ENCODE measurements around the gene ZSWIM5. TPM values are rescaled to one million over a fixed set of nuclear protein-coding genes. Genes with fewer than 3 reads are reported as not detected.

The ZSWIM5 gene
- total RNA-seq, 2 donors from 2014 or later: 8.8 to 12.3 TPM

- Mint-ChIP-seq H3K9me3 (no peaks in the 10 kb centered on the region), H3K27me3 (ENCODE audit: insufficient read depth) (no peaks in the 10 kb centered on the region), H3K36me3 (ENCODE audit: low read depth) (peaks cover 25% of the 10 kb centered on the region), H3K4me1 (peaks cover 4% of the 10 kb centered on the region), H3K27ac (no peak overlapping the region), H3K4me3 (no peak overlapping the region)
- Histone ChIP-seq H3K9me3 (ENCODE audit: control insufficient read depth, low read length) (no peaks in the 10 kb centered on the region), H3K9ac (ENCODE audit: extremely low read depth, low read length, poor library complexity, severe bottlenecking) (no peak overlapping the region), H3K4me1 (ENCODE audit: control insufficient read depth, insufficient read depth, low read length) (no peaks in the 10 kb centered on the region), H3K27me3 (ENCODE audit: control insufficient read depth, insufficient read depth, low read length, poor library complexity, severe bottlenecking) (no peaks in the 10 kb centered on the region), H3K27ac (ENCODE audit: low read depth, low read length) (no peak overlapping the region), H3K36me3 (ENCODE audit: control insufficient read depth, insufficient read depth, low read length) (peaks cover 56% of the 10 kb centered on the region), H3K4me3 (ENCODE audit: low read length) (no peak overlapping the region)
- WGBS, 2 experiments (ENCODE audit: insufficient coverage in 1 of 2, insufficient read length in 1 of 2): 100% methylated on average over 1 to 2 of the region's 2 CpGs
- DNase-seq: no peak
- TF ChIP-seq, protein P1, sequence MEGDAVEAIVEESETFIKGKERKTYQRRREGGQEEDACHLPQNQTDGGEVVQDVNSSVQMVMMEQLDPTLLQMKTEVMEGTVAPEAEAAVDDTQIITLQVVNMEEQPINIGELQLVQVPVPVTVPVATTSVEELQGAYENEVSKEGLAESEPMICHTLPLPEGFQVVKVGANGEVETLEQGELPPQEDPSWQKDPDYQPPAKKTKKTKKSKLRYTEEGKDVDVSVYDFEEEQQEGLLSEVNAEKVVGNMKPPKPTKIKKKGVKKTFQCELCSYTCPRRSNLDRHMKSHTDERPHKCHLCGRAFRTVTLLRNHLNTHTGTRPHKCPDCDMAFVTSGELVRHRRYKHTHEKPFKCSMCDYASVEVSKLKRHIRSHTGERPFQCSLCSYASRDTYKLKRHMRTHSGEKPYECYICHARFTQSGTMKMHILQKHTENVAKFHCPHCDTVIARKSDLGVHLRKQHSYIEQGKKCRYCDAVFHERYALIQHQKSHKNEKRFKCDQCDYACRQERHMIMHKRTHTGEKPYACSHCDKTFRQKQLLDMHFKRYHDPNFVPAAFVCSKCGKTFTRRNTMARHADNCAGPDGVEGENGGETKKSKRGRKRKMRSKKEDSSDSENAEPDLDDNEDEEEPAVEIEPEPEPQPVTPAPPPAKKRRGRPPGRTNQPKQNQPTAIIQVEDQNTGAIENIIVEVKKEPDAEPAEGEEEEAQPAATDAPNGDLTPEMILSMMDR (conservative IDR thresholded peaks at IDR 0.05): no peak
Observed at GRCh38 chr1:45051005-45051772, 155.2 kb downstream of the ZSWIM5 start.

DNA sequence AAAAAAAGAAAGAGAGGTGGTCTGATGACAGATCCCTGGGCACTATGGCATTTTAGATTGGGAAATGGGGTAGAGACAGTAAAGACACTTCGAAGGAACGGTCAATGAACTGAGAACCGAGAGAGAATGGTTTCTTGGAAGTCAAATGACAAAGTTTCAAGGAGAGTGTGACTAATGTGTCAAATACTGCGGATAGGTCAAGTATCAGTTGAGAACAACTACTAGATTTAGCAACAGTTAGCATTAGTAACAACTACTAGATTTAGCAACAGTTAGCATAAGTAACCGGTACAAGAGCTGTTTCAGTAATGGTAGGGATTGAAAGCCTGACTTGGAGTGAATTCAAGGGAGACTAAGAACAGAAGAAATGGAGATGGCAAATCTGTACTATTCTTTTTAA lies 159.4 kb downstream of the ZSWIM5 start:
- WGBS, 2 experiments (ENCODE audit: insufficient coverage in 1 of 2, insufficient read length in 1 of 2): 91 to 100% methylated on average over 5 of the region's 5 CpGs
- DNase-seq: no peak
- H3K27me3 Mint-ChIP-seq (ENCODE audit: insufficient read depth): no peaks in the 10 kb centered on the region

DNA sequence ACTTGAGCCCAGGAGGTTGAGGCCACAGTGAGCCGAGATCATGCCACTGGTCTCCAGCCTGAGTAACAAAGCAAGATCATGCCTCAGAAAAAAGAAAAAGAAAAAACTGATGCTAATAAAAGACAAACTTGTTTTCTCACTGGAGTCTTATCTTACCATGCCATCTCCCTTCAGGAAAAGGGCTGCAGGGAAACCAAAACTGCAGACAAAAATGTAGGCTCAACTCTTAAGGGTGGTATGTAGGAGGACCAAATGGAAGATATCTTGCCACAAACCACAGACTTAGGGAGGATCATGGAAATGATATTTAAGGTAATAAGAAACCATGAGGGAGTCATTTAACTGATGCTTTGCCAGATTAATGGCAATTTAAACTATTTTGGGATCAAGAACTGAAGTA lies 161.5 kb downstream of the ZSWIM5 start:
- peaks cover 5% of the 10 kb centered on the region for H3K4me1 Mint-ChIP-seq
- WGBS, 2 experiments (ENCODE audit: insufficient coverage in 1 of 2, insufficient read length in 1 of 2): 96 to 100% methylated on average over 1 of the region's 1 CpG
- H3K27me3 Mint-ChIP-seq (ENCODE audit: insufficient read depth): no peaks in the 10 kb centered on the region
- TF ChIP-seq, protein P1 (conservative IDR thresholded peaks at IDR 0.05): no peak
- DNase-seq: no peak
- H3K9me3 ChIP-seq (ENCODE audit: control insufficient read depth, low read length): peaks cover 4% of the 10 kb centered on the region
- H3K9me3 Mint-ChIP-seq: no peaks in the 10 kb centered on the region
- no peak overlapping the region for H3K27ac Mint-ChIP-seq
- H3K4me3 Mint-ChIP-seq: no peak overlapping the region
- peaks cover 60% of the 10 kb centered on the region for H3K36me3 ChIP-seq (ENCODE audit: control insufficient read depth, insufficient read depth, low read length)
- H3K9ac ChIP-seq (ENCODE audit: extremely low read depth, low read length, poor library complexity, severe bottlenecking): no peak overlapping the region
- no peaks in the 10 kb centered on the region for H3K27me3 ChIP-seq (ENCODE audit: control insufficient read depth, insufficient read depth, low read length, poor library complexity, severe bottlenecking)
- no peak overlapping the region for H3K27ac ChIP-seq (ENCODE audit: low read depth, low read length)
- H3K4me3 ChIP-seq (ENCODE audit: low read length): no peak overlapping the region
- H3K4me1 ChIP-seq (ENCODE audit: control insufficient read depth, insufficient read depth, low read length): peaks cover 8% of the 10 kb centered on the region
- H3K36me3 Mint-ChIP-seq (ENCODE audit: low read depth): peaks cover 11% of the 10 kb centered on the region

More for the DNA sequence above, 159.4 kb downstream of the ZSWIM5 start:
- Mint-ChIP-seq H3K9me3 (no peaks in the 10 kb centered on the region), H3K36me3 (ENCODE audit: low read depth) (peaks cover 11% of the 10 kb centered on the region), H3K4me3 (no peak overlapping the region), H3K4me1 (peaks cover 5% of the 10 kb centered on the region), H3K27ac (no peak overlapping the region)
- Histone ChIP-seq H3K4me1 (ENCODE audit: control insufficient read depth, insufficient read depth, low read length) (peaks cover 8% of the 10 kb centered on the region), H3K9ac (ENCODE audit: extremely low read depth, low read length, poor library complexity, severe bottlenecking) (no peak overlapping the region), H3K4me3 (ENCODE audit: low read length) (no peak overlapping the region), H3K27ac (ENCODE audit: low read depth, low read length) (no peak overlapping the region), H3K9me3 (ENCODE audit: control insufficient read depth, low read length) (peaks cover 4% of the 10 kb centered on the region), H3K36me3 (ENCODE audit: control insufficient read depth, insufficient read depth, low read length) (peaks cover 67% of the 10 kb centered on the region), H3K27me3 (ENCODE audit: control insufficient read depth, insufficient read depth, low read length, poor library complexity, severe bottlenecking) (no peaks in the 10 kb centered on the region)
- TF ChIP-seq, protein P1 (conservative IDR thresholded peaks at IDR 0.05): no peak

Data from endodermal cell (in vitro differentiated cells).